ENCODE data around the gene STAT5B. TPM values are rescaled to one million over a fixed set of nuclear protein-coding genes. Genes with fewer than 3 reads are reported as not detected.

Gene STAT5B
- total and polyA plus RNA-seq, 2 experiments from 2014 or later, result 26.8 to 62.4 TPM

DNA sequence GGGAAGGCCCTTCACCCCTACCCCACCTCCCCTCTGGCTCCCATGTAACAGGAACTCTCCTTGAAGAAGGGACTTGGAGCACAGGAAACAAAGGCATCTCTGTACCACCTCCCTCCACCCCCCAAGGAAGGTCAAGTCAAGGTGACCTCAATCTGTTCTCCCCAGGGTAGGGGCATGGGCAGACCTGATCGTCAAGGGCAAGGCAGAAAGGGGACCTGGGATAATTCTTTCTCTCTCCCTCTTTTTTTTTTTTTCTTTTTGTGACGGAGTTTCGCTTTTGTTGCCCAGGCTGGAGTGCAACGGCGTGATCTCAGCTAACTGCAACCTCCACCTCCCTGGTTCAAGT, 7.8 kb upstream of the STAT5B start:
- no peak for DNase-seq (ENCODE audit: low read depth in 1 of 2, low spot score in 1 of 2)
- no peaks in the 10 kb centered on the region for H3K36me3 ChIP-seq
- TF ChIP-seq, protein P1, sequence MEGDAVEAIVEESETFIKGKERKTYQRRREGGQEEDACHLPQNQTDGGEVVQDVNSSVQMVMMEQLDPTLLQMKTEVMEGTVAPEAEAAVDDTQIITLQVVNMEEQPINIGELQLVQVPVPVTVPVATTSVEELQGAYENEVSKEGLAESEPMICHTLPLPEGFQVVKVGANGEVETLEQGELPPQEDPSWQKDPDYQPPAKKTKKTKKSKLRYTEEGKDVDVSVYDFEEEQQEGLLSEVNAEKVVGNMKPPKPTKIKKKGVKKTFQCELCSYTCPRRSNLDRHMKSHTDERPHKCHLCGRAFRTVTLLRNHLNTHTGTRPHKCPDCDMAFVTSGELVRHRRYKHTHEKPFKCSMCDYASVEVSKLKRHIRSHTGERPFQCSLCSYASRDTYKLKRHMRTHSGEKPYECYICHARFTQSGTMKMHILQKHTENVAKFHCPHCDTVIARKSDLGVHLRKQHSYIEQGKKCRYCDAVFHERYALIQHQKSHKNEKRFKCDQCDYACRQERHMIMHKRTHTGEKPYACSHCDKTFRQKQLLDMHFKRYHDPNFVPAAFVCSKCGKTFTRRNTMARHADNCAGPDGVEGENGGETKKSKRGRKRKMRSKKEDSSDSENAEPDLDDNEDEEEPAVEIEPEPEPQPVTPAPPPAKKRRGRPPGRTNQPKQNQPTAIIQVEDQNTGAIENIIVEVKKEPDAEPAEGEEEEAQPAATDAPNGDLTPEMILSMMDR (IDR thresholded peaks at IDR 0.05; ENCODE audit: low read depth, low read length), result no peak

DNA sequence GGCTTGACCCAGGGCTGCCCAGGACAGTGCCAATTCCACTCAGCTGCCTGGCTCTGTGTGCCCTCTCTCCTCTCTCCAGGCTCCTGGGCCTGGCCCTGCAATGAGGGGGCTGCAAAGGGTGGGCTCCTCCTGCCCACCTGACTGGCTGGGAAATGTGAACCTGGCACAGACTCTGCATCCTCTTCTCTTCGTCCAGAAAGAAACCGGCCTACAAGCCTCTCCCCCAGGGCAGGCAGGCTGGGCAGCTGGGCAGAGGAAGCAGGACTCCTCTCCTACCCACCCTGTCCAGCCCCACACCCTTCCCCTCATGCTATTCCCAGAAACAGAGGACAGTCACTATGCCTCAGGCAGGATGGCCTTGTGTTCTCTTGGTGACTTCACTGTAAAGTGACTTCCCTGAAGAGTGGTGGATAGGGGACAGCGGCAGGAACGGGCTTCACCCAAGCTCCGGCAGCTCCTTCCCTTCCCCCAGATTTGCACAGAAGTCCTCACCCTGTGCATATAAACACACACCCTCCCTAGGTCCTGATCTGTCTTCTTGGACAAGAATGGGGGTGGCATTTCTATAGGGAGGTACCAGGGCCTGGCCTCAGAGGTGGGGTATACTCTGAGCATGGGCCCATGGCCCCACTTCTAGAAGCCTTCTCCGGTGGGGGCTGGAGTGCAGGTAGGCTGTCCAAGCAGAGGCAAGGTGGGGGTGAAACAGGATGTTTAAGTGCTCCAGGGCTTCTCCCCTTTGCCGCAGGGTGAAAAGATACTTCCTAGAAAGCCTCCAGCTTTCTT, 7.2 kb upstream of the STAT5B start:
- Histone ChIP-seq H3K4me3 (no peak overlapping the region), H3K27me3 (peaks cover 20% of the 10 kb centered on the region), H3K9me3 (ENCODE audit: low read depth) (no peaks in the 10 kb centered on the region), H3K4me1 (ENCODE audit: low read depth) (no peaks in the 10 kb centered on the region), H3K27ac (no peak overlapping the region), H3K36me3 (no peaks in the 10 kb centered on the region)
- TF ChIP-seq, protein P1 (IDR thresholded peaks at IDR 0.05; ENCODE audit: low read depth, low read length), result no peak
- no peak for DNase-seq (ENCODE audit: low read depth in 1 of 2, low spot score in 1 of 2)

More for the DNA sequence above, 7.8 kb upstream of the STAT5B start:
- Histone ChIP-seq H3K27me3 (peaks cover 26% of the 10 kb centered on the region), H3K4me3 (no peak overlapping the region), H3K9me3 (ENCODE audit: low read depth) (no peaks in the 10 kb centered on the region), H3K4me1 (ENCODE audit: low read depth) (no peaks in the 10 kb centered on the region), H3K27ac (no peak overlapping the region)

DNA sequence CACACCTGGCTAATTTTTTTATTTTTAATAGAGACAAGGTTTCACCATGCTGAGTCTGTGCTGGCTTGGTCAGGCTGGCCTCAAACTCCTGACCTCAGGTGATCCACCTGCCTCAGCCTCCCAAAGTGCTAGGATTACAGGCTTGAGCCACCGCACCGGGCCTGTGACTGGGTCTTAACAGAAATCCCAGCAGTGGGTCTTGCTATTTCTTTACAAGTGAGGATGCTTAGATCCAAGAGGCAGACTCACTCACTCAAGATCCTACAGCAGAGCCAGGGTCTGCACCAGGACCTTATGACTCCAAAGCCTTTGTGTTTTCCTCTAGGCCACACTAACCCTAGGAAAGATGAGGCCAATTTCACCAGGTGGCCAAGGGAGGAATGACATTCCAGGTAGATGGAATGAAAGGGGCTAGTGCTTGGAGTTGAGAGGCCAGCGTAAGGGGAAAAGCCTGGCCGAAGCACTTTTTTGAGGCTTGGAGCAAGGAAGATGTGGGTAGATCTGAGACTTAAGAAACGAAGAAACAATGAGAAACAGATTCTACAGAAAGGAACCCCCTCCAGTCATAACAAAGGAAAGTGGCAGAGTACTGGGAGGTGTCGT, 6.4 kb upstream of the STAT5B start:
- Histone ChIP-seq H3K27ac (no peak overlapping the region), H3K4me3 (no peak overlapping the region), H3K9me3 (ENCODE audit: low read depth) (no peaks in the 10 kb centered on the region), H3K4me1 (ENCODE audit: low read depth) (no peaks in the 10 kb centered on the region), H3K36me3 (no peaks in the 10 kb centered on the region), H3K27me3 (peaks cover 13% of the 10 kb centered on the region)
- no peak for DNase-seq (ENCODE audit: low read depth in 1 of 2, low spot score in 1 of 2)
- TF ChIP-seq, protein P1 (IDR thresholded peaks at IDR 0.05; ENCODE audit: low read depth, low read length), result no peak

DNA sequence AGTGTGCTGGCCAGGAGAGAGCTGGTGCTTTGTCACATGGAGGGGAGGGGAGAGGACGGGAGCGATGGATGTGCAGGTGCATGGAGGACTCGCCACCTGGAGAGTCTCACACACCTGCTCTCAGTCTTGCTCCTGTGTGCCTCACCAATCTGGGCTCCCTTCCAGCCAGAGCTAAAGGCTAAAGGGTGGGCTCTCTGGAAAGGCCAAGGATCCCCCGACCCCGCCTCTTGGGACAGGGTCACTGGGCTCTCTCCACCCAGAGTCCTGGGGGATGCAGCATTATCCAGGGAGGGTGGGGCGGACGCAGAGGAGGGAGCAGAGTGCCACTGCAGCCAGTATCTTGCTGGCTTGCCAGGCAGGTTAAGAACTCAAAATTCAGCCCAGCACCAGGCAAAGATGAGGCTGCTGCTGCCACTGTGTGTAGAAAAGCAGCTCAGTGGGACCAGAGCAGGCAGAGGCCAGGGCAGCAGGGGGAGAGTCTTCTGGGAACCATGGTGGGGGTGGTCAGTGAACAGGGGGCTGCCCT, 5.4 kb upstream of the STAT5B start:
- Histone ChIP-seq H3K9me3 (ENCODE audit: low read depth) (no peaks in the 10 kb centered on the region), H3K27ac (no peak overlapping the region), H3K4me3 (no peak overlapping the region), H3K36me3 (no peaks in the 10 kb centered on the region), H3K27me3 (peaks cover 3% of the 10 kb centered on the region), H3K4me1 (ENCODE audit: low read depth) (peaks cover 6% of the 10 kb centered on the region)
- DNase-seq (ENCODE audit: low read depth in 1 of 2, low spot score in 1 of 2), result no peak
- TF ChIP-seq, protein P1 (IDR thresholded peaks at IDR 0.05; ENCODE audit: low read depth, low read length), result no peak

DNA sequence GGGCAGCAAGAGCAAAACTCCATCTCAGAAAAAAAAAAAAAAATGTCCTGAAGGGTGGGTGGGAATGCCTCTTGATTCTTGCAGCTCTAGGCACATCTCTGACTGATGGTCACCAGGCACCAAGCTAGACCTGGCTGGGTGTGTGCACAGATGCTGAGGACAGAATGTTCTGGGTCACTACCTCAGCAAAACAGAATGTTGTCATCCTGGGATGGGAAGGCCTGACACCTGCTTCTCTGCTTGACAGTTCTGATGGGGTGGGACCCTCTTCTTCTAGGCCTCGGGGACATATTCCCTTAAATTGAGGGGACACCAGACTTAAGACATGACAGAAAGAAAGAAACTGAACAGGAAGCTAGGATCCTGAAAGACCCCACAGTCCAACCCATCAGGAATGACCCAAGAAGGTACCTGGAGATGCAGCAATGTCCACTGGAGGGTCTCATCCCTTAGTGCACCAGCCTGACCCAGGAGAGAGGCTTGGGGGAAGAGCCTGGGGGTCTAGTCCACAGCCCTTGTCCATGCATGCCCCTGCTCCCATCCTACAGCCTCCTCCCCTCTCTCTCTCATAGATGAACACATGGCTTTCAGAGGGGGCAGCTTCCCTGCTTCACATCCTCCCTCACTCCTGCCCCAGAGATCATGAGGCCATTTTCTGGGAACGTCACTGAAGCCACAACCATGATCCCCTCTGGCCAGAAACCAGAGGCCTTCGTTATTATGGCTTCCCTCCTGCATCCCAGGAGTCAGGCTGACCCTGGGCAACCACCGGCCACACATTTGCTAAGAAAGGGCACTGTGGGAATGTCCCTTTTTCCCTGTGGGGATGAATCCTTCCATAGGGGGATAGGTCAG, 3.8 kb upstream of the STAT5B start:
- Histone ChIP-seq H3K4me3 (no peak overlapping the region), H3K4me1 (ENCODE audit: low read depth) (peaks cover 8% of the 10 kb centered on the region), H3K27ac (no peak overlapping the region), H3K27me3 (no peaks in the 10 kb centered on the region), H3K9me3 (ENCODE audit: low read depth) (no peaks in the 10 kb centered on the region), H3K36me3 (no peaks in the 10 kb centered on the region)
- TF ChIP-seq, protein P1 (IDR thresholded peaks at IDR 0.05; ENCODE audit: low read depth, low read length), result no peak
- DNase-seq (ENCODE audit: low read depth in 1 of 2, low spot score in 1 of 2), result no peak

Data from cardiac muscle cell (in vitro differentiated cells and primary cell).